AG10803 (cell line): Measurements from ENCODE around the gene SPO11.

Experiments used
- DNase-seq: peaks from one replicate; pipeline ENCODE4 v3.0.0; 2010; ENCODE audit warnings: low read depth
- H3K4me3 ChIP-seq: 2 replicates; pipeline ENCODE4 v1.5.1; 2011; ENCODE audit warnings: mild to moderate bottlenecking, low read length, control low read depth
- TF ChIP-seq, protein P1 (sequence below): conservative IDR thresholded peaks from 2 replicates; pipeline ENCODE4 v1.5.1; 2011; ENCODE audit warnings: mild to moderate bottlenecking, low read length, control low read depth, inconsistent platforms

SPO11 gene, protein sequence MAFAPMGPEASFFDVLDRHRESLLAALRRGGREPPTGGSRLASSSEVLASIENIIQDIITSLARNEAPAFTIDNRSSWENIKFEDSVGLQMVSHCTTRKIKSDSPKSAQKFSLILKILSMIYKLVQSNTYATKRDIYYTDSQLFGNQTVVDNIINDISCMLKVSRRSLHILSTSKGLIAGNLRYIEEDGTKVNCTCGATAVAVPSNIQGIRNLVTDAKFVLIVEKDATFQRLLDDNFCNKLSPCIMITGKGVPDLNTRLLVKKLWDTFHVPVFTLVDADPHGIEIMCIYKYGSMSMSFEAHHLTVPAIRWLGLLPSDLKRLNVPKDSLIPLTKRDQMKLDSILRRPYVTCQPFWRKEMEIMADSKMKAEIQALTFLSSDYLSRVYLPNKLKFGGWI

DNA sequence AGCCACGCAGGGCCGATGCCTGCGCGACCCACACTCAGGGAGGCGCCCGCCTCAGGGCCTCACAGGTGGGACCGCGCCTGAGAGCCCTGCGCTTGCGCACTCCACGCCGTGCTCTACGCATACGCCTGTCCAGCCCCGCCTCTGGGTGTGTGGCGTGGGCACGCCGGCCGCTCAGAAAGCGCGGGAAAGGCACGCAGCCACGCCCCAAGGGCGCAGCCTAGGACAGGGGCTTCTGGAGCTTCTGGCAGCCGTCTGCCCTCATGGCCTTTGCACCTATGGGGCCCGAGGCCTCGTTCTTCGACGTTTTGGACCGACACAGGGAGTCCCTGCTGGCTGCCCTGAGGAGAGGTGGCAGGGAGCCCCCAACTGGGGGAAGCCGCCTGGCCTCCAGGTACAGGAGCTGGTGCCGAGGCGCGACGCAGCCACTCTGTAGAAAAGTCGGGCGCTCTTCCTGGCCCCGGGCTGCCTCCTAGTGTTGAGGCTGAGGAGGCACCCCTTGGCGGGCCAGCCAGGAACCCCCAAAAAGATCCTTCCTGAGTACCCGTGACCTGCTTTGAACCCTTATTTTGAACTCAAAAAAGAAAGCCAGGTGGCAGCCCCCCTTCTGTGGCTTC lies at the start of gene SPO11:
Gene SPO11 (plus strand): TSS at position 196 of the 614 bp plus-strand sequence. CDS start 65 bp downstream, at position 261.
- H3K4me3 ChIP-seq: no peak within 1 kb of the TSS
- TF ChIP-seq, protein P1, sequence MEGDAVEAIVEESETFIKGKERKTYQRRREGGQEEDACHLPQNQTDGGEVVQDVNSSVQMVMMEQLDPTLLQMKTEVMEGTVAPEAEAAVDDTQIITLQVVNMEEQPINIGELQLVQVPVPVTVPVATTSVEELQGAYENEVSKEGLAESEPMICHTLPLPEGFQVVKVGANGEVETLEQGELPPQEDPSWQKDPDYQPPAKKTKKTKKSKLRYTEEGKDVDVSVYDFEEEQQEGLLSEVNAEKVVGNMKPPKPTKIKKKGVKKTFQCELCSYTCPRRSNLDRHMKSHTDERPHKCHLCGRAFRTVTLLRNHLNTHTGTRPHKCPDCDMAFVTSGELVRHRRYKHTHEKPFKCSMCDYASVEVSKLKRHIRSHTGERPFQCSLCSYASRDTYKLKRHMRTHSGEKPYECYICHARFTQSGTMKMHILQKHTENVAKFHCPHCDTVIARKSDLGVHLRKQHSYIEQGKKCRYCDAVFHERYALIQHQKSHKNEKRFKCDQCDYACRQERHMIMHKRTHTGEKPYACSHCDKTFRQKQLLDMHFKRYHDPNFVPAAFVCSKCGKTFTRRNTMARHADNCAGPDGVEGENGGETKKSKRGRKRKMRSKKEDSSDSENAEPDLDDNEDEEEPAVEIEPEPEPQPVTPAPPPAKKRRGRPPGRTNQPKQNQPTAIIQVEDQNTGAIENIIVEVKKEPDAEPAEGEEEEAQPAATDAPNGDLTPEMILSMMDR: no peak
- no peak for DNase-seq

DNA sequence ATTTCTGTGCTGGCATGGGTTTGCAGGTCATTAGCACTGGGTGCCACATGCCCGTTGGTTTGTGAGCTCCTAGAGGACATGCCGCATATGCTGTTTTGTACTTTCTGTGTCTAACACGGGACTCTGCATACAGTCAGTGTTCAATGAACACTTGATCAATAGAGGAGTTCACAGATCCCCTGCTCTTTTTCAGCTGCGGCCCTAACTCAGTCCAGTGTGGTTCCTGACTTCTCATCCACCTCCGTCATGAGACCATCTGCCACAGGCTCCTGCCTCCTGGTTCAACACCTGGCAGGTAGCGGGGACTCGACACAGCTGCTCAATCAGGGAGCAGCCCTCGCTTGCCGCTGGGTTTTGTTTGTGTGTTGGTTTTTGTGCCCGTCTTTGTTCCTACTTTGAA lies 49.4 kb upstream of the SPO11 start:
- DNase-seq: no peak
- TF ChIP-seq, protein P1: no peak
- no peak overlapping the region for H3K4me3 ChIP-seq

DNA sequence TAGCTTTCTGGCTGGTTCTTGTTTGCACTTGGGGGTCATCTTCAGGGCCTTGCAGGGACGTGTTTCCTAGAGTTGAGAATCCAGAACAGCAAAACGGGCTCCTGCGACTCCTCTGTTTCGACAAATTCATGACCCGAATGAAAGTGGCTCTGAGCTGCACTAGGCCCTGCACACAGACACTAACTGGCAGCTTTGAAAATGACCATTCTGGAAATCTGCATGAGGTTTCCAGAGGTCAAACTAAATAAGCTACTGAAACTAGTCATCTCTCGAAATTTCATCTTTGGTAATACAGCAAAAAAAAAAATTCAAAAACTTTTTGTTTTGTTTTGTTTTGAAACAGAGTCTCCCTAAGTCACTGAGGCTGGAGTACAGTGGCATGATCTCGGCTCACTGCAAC lies 47.7 kb upstream of the SPO11 start:
- TF ChIP-seq, protein P1: no peak
- DNase-seq: no peak
- H3K4me3 ChIP-seq: no peak overlapping the region

DNA sequence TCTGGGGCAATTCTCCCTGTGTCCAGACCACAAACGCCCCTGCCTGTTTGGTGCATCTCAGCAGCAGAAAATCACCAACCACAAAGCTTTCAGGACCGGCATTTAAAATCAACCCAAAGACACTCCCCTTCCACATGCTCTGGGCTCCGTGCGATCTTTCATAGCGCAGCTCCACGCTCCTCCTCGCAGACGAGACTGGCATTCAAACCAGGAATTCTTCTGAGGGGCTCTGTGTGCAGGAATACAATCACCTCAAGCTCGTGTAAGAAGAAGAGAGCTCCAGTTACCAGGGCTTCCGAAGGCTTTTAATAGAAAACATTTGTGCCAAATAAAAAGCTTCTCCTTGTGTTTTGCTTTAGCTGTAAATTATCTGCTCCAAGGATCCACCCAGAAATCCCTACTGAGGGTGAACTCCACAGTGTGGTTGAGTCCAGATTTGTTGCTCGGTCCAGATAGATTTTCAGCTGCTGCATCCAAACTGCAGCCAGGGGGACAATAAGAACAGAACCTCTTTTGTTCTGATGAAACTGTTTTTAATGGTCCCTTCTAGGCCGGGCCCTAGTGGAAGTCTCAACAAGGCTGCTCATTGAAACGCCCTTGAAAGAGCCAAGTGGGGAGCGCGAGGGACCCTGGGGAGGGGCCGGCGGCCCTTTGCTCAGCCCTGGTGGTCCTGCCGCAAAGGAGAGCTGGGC lies 46.8 kb upstream of the SPO11 start:
- DNase-seq: no peak
- TF ChIP-seq, protein P1: no peak
- no peak overlapping the region for H3K4me3 ChIP-seq

DNA sequence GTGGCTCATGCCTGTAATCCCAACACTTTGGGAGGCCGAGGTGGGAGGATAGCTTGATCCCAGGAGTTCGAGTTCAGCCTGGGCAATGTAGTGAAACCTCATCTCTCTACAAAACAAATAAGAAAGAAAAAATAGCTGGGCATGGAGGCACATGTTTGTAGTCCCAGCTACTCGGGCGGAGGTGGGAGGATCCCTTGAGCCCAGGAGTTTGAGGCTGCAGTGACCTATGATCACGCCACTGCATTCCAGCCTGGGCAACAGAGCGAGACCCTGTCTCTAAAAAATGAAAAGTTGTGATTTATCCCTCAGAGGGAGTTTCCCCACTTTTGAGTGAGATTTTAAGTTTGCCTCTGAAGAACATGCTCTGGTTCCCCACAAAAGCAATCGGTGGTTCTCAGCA lies 45.7 kb upstream of the SPO11 start:
- TF ChIP-seq, protein P1: no peak
- H3K4me3 ChIP-seq: no peak overlapping the region
- no peak for DNase-seq

DNA sequence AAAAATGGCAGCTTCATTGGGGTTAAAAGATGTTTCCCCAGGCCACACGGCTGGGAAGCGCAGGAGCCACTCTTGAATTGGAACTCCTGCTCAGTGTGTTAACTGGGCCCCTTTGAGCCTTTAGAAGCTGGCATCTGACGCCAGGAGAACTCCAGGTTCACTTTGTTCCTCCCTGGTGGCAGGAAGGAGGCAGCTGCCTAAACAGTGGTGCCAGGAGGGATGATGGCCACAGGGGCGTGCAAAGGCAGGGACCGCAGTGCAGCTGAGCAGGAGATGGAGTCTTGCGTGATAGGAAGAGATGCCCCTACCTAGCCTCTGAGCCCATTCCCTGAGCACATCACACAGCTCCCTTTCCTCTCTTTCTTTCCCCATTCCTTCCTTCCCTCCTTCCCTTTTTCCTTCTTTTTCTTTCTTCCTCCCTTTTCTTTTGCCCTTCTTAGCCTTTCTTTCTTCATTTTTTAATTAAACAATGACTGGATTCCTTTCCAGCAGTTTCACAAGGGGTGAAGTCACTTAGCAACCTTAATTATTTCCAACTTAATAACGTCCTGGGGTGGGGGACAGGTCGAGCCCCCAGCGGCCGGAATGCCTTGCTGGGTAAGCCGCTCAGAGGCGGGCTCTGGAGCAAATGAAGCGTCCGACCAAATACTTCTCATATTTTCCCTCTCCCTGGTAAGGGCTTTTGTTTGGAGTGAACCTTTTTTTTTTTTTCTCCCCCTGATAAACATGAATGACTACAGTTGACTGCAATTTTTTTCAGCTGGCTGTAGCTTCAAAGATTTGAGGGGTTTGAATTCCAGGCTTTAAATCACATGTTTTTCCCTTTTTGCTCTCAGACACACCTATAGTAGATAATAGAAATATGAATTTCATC lies 42.4 kb upstream of the SPO11 start:
- no peak overlapping the region for H3K4me3 ChIP-seq
- DNase-seq: no peak
- TF ChIP-seq, protein P1: no peak
